ENCODE measurements around the gene CANT1. TPM values are rescaled to one million over a fixed set of nuclear protein-coding genes. Genes with fewer than 3 reads are reported as not detected.

The CANT1 gene
- total and polyA plus RNA-seq, 9 of the 15 experiments (the other 6 are each of a cell fraction or from before 2014, with no cell fraction given): 2.7 to 66.4 (median 22.5) TPM

DNA sequence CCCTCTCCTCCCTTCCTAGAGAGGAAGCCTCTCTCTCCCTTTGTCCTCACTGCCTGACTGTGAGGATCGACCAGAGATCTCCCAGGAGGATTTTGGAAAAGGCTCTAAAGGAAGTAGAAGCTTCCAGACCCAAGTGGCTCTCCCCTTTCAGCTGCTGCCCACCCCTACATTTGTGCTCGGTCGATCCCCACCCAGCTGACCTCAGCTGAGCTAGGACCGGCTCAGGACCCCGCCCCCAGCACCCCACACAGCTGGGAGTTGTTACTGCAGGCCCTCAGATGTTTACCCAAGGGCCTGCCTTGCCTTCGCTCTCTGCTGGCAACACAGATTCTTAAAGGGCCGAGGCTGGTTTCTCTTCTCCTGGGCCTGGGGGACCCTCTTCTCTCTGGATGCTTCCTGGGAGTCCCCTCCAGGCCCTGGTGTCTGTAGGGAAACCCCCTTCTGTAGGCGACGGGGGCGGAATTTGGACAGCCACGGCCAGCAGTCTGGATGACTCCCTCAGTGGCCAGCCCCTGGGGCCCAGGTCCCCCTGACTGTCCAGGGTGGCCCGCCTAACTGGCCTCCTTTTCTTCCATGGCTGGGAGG lies 57.5 kb downstream of the CANT1 start:
- no peak overlapping the region for H3K27ac ChIP-seq (ENCODE audit: extremely low read depth, low read depth, low read length)
- no peak for DNase-seq (ENCODE audit: extremely low read depth in 1 of 4, low spot score in 3 of 4)
- ChIA-PET POLR2A (interaction anchor here (0.6 to 0.7 kb wide), 2 partner anchors 107 to 270 kb away, joined by 3 to 5 read pairs; no protein-coding TSS in a partner anchor), CTCF (ENCODE audit: low intra/inter-chr PET ratio) (no interaction called here)
- WGBS (ENCODE audit: insufficient coverage, low coverage, missing lambda C conversion rate): 0% methylated on average over 8 of the region's 12 CpGs
- no peak overlapping the region for H2AFZ ChIP-seq (ENCODE audit: low read depth, low read length)
- H3K4me1 ChIP-seq (replicated peaks in 1 of 2; ENCODE audit: control insufficient read depth in 2 of 2, insufficient read depth in 2 of 2, low read length in 2 of 2): 0 out of 5 replicates have a peak, but pooled peaks cover 0 to 2% of the 10 kb centered on the region in 2 experiments
- no TSS peak for BruUV-seq (replicated peaks)
- no peaks in the 10 kb centered on the region for H3K36me3 ChIP-seq (ENCODE audit: control insufficient read depth, insufficient read depth, low read length)
- H3K9me3 ChIP-seq (replicated peaks; ENCODE audit: control insufficient read depth, insufficient read depth, low read depth, low read length): no peaks in the 10 kb centered on the region
- peaks cover 2% of the 10 kb centered on the region; the same call in 1 of the 2 replicates for H4K20me1 ChIP-seq (replicated peaks; ENCODE audit: control insufficient read depth, insufficient read depth, low read length)
- H3K4me3 ChIP-seq: no peak overlapping the region
- H3K27me3 ChIP-seq (ENCODE audit: control insufficient read depth in 2 of 2, insufficient read depth in 2 of 2, low read length in 2 of 2): peaks cover 53 to 90% of the 10 kb centered on the region in 2 experiments
- intact Hi-C loops (cut with micrococcal nuclease) (no loop called here), in situ Hi-C loops (cut with MboI) (no loop called here)
- H3K9me1 ChIP-seq (ENCODE audit: control insufficient read depth, insufficient read depth, low read length): no peaks in the 10 kb centered on the region
- FAIRE-seq: no peak
- ATAC-seq: no peak
- no peak overlapping the region for H3K9ac ChIP-seq (ENCODE audit: insufficient read depth in 1 of 2, low read depth in 2 of 2, low read length in 2 of 2)
- no peak overlapping the region for H3K4me2 ChIP-seq (ENCODE audit: insufficient read depth, low read length)
- no peaks in the 10 kb centered on the region for H3K79me2 ChIP-seq (ENCODE audit: control insufficient read depth, insufficient read depth, low read length)
- TF ChIP-seq ZFPM2 (CRISPR knock-in tag; IDR thresholded peaks at IDR 0.05): no peak

DNA sequence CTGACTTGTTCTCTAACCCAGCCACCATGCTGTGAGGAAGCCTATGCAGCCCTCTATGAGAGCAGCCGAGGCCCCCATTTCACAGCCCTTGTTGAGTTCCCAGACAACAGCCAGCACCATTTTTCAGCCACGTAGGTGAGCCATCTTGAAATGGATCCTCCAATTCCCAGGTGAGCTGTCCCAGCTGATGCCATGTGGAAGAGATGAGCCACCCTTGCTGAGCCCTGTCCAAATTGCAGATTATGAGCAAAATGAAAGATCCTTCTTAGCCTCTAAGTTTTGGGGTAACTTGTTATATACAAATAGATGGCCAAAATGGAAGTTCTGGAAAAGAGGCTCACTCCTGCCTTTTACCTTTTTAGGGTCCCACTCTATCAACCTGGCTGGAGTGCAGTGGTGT lies 58.7 kb downstream of the CANT1 start:
- POLR2A ChIA-PET: interaction anchor here (1.3 kb wide), 1 partner anchor 8 kb away, joined by 5 read pairs; no protein-coding TSS in a partner anchor
- TF ChIP-seq NBN (IDR thresholded peaks at IDR 0.05; ENCODE audit: low read depth) (no peak), NFIX (CRISPR knock-in tag; IDR thresholded peaks at IDR 0.05; ENCODE audit: low read depth) (no peak)
- Histone ChIP-seq H4K20me1 (replicated peaks; ENCODE audit: control insufficient read depth, insufficient read depth, low read length) (no peaks in the 10 kb centered on the region; the same call in 1 of the 2 replicates), H3K27ac (ENCODE audit: extremely low read depth, low read depth, low read length) (no peak overlapping the region), H3K9me3 (replicated peaks; ENCODE audit: control insufficient read depth, insufficient read depth, low read depth, low read length) (no peaks in the 10 kb centered on the region), H3K9me1 (ENCODE audit: control insufficient read depth, insufficient read depth, low read length) (no peaks in the 10 kb centered on the region), H3K4me1 (replicated peaks in 1 of 2; ENCODE audit: control insufficient read depth in 2 of 2, insufficient read depth in 2 of 2, low read length in 2 of 2) (0 out of 5 replicates have a peak, but pooled peaks cover 0 to 2% of the 10 kb centered on the region in 2 experiments), H3K36me3 (ENCODE audit: control insufficient read depth, insufficient read depth, low read length) (no peaks in the 10 kb centered on the region), H2AFZ (ENCODE audit: low read depth, low read length) (no peak overlapping the region), H3K27me3 (ENCODE audit: control insufficient read depth in 2 of 2, insufficient read depth in 2 of 2, low read length in 2 of 2) (peaks cover 46 to 90% of the 10 kb centered on the region in 2 experiments), H3K4me3 (no peak overlapping the region), H3K9ac (ENCODE audit: insufficient read depth in 1 of 2, low read depth in 2 of 2, low read length in 2 of 2) (no peak overlapping the region), H3K4me2 (ENCODE audit: insufficient read depth, low read length) (no peak overlapping the region), H3K79me2 (ENCODE audit: control insufficient read depth, insufficient read depth, low read length) (no peaks in the 10 kb centered on the region)
- BruUV-seq (replicated peaks): no TSS peak
- FAIRE-seq: no peak
- no peak for ATAC-seq
- in situ Hi-C loops (cut with MboI): no loop called here
- CTCF ChIA-PET (ENCODE audit: low intra/inter-chr PET ratio): no interaction called here
- 14% methylated on average over 2 of the region's 2 CpGs for WGBS (ENCODE audit: insufficient coverage, low coverage, missing lambda C conversion rate)
- DNase-seq (ENCODE audit: extremely low read depth in 1 of 4, low spot score in 3 of 4): no peak
- intact Hi-C loops (cut with micrococcal nuclease): no loop called here
